ENCODE results near the gene RABL6. TPM values are rescaled to one million over a fixed set of nuclear protein-coding genes. Genes with fewer than 3 reads are reported as not detected.

Gene RABL6
- total RNA-seq, 3 donors from 2014 or later = 92.1 to 142 (median 112) TPM

DNA sequence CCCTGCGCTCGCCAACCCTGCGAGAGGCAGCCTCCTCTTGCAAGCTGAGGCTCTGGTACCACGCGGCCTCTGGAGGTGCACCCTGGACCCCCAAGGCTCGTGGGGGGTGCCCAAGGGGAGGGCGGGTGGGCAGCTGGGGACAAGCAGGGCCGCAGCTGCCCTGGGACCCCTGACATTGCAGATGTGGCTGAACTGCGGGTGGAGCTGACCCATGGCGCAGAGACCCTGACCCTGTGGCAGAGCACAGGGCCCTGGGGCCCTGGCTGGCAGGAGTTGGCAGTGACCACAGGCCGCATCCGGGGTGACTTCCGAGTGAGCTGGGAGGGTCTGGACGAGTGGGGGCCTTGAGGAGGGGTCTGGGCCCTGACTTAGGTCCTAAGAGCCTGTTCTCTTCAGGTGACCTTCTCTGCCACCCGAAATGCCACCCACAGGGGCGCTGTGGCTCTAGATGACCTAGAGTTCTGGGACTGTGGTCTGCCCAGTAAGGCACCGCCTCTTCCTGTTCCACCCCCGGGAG is 45.9 kb downstream of the RABL6 start:
- intact Hi-C loops (cut with DNase I, micrococcal nuclease) = no loop called here
- H3K4me1 ChIP-seq (ENCODE audit: low read depth) = peaks cover 24% of the 10 kb centered on the region
- H3K36me3 ChIP-seq (ENCODE audit: low read depth) = no peaks in the 10 kb centered on the region
- no peak overlapping the region for H3K4me3 ChIP-seq
- TF ChIP-seq, protein P1, sequence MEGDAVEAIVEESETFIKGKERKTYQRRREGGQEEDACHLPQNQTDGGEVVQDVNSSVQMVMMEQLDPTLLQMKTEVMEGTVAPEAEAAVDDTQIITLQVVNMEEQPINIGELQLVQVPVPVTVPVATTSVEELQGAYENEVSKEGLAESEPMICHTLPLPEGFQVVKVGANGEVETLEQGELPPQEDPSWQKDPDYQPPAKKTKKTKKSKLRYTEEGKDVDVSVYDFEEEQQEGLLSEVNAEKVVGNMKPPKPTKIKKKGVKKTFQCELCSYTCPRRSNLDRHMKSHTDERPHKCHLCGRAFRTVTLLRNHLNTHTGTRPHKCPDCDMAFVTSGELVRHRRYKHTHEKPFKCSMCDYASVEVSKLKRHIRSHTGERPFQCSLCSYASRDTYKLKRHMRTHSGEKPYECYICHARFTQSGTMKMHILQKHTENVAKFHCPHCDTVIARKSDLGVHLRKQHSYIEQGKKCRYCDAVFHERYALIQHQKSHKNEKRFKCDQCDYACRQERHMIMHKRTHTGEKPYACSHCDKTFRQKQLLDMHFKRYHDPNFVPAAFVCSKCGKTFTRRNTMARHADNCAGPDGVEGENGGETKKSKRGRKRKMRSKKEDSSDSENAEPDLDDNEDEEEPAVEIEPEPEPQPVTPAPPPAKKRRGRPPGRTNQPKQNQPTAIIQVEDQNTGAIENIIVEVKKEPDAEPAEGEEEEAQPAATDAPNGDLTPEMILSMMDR (IDR thresholded peaks at IDR 0.05) = no peak
- no peak for ATAC-seq
- no peaks in the 10 kb centered on the region for H3K9me3 ChIP-seq
- peak in 1 of 3 donors; percentile 35 for DNase-seq

DNA sequence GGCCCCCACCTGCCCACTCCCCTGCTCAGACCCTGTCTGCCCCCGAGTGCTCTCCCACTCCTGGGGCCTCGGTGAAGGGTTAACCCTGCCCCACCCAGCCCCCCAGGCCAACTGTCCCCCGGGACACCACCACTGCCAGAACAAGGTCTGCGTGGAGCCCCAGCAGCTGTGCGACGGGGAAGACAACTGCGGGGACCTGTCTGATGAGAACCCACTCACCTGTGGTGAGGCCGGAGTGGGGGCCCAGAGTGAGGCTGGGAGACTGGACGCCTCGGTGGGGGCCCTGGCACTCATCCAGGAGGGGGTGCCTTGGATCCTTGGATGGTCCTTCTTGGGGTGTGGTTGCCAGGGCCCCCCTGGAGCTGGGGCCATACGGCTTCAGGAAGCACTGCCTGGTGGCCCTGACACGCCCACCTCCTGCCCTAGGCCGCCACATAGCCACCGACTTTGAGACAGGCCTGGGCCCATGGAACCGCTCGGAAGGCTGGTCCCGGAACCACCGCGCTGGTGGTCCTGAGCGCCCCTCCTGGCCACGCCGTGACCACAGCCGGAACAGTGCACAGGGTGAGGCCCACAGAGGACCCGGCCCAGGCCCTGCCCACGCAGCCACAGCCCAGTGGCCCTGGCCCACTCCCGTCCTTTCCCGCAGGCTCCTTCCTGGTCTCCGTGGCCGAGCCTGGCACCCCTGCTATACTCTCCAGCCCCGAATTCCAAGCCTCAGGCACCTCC is 46.5 kb downstream of the RABL6 start:
- Histone ChIP-seq H3K4me3 (no peak overlapping the region), H3K36me3 (ENCODE audit: low read depth) (no peaks in the 10 kb centered on the region), H3K9me3 (no peaks in the 10 kb centered on the region), H3K4me1 (ENCODE audit: low read depth) (peaks cover 30% of the 10 kb centered on the region)
- TF ChIP-seq, protein P1 (IDR thresholded peaks at IDR 0.05) = no peak
- intact Hi-C loops (cut with DNase I, micrococcal nuclease) = no loop called here
- peak in 2 of 3 donors; percentile 25 to 51 for DNase-seq
- ATAC-seq = no peak

DNA sequence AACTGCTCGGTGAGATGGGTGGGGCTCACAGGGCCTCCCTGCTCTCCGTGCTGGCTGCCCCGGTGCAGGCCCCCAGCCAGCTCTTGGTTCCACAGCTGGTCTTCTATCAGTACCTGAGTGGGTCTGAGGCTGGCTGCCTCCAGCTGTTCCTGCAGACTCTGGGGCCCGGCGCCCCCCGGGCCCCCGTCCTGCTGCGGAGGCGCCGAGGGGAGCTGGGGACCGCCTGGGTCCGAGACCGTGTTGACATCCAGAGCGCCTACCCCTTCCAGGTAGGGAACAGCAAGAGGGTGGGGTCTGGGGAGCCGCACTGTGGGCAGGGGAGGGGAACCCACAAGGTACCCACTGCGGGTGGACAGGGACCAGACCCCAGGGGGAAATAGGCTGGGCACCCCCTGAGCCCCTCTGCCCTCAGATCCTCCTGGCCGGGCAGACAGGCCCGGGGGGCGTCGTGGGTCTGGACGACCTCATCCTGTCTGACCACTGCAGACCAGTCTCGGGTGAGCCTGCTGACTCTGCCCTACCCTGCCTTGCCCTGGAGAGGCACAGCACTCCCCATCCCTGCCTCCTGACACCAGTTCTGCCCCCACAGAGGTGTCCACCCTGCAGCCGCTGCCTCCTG is 47.2 kb downstream of the RABL6 start:
- no peaks in the 10 kb centered on the region for H3K36me3 ChIP-seq (ENCODE audit: low read depth)
- no peaks in the 10 kb centered on the region for H3K9me3 ChIP-seq
- peaks cover 33% of the 10 kb centered on the region for H3K4me1 ChIP-seq (ENCODE audit: low read depth)
- no peak for ATAC-seq
- H3K4me3 ChIP-seq = no peak overlapping the region
- TF ChIP-seq, protein P1 (IDR thresholded peaks at IDR 0.05) = no peak
- peak in 1 of 3 donors; percentile 32 for DNase-seq
- intact Hi-C loops (cut with DNase I, micrococcal nuclease) = no loop called here

DNA sequence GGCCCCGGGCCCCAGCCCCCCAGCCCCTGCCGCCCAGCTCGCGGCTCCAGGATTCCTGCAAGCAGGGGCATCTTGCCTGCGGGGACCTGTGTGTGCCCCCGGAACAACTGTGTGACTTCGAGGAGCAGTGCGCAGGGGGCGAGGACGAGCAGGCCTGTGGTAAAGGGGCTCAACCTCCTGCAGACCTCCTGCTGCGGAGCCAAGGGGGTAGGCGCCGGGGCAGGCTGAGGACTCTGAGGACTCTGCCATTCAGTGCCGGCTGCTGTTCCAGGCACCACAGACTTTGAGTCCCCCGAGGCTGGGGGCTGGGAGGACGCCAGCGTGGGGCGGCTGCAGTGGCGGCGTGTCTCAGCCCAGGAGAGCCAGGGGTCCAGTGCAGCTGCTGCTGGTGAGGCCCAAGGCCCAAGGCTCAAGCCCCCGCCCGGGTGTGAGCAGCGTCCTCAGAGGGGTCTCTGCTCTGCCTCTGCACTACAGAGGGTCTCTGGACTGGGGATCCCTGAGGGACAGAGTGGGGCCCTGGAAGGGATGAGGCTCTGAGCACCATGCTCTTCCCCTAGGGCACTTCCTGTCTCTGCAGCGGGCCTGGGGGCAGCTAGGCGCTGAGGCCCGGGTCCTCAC is 47.8 kb downstream of the RABL6 start:
- no peak overlapping the region for H3K4me3 ChIP-seq
- no peak for ATAC-seq
- DNase-seq = peak in 1 of 3 donors; percentile 29
- no peaks in the 10 kb centered on the region for H3K9me3 ChIP-seq
- intact Hi-C loops (cut with DNase I, micrococcal nuclease) = no loop called here
- peaks cover 32% of the 10 kb centered on the region for H3K4me1 ChIP-seq (ENCODE audit: low read depth)
- no peaks in the 10 kb centered on the region for H3K36me3 ChIP-seq (ENCODE audit: low read depth)
- TF ChIP-seq, protein P1 (IDR thresholded peaks at IDR 0.05) = no peak

DNA sequence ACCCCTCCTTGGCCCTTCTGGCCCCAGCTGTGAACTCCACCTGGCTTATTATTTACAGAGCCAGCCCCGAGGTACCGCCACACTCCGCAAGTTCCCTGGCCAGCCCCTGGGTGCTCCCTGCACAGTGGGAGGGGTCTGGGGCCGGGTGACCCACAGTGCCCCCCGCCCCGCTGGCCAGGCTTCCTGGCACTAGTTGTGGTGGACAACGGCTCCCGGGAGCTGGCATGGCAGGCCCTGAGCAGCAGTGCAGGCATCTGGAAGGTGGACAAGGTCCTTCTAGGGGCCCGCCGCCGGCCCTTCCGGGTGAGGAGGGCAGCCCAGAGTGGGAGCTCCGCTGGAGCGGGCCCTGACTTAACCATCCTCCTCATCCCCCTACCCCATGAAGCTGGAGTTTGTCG is 48.3 kb downstream of the RABL6 start:
- intact Hi-C loops (cut with DNase I, micrococcal nuclease) = no loop called here
- TF ChIP-seq, protein P1 (IDR thresholded peaks at IDR 0.05) = no peak
- ATAC-seq = no peak
- Histone ChIP-seq H3K4me3 (no peak overlapping the region), H3K4me1 (ENCODE audit: low read depth) (peaks cover 38% of the 10 kb centered on the region), H3K9me3 (no peaks in the 10 kb centered on the region), H3K36me3 (ENCODE audit: low read depth) (no peaks in the 10 kb centered on the region)
- peak in 2 of 3 donors; percentile 5 to 32 for DNase-seq
